HepG2 (cell line): ENCODE measurements around the gene CAMTA1. TPM values are rescaled to one million over a fixed set of nuclear protein-coding genes. Genes with fewer than 3 reads are reported as not detected.

Experiments used
- ATAC-seq: fragments of 200-7000 bp; cut with Tn5 transposase; 3 replicates; pipeline ENCODE4 v1.9.1; 2020; ENCODE audit warnings: mild to moderate bottlenecking, moderate library complexity
- BruUV-seq: library from RNA; stranded (reverse); fragments of 400-500 nt; replicated peaks from 2 replicates; lab custom pipeline; 2021; lab: Mats Ljungman, UMichigan
- CTCF ChIA-PET: fragments of 300-600 bp; formaldehyde crosslinking; extraction: SDS; loops from one replicate; lab custom pipeline; 2021; ENCODE audit warnings: low total read pairs, inconsistent platforms, low intra/inter-chr PET ratio; lab: Yijun Ruan, JAX
- POLR2A ChIA-PET: fragments of 350-600 bp; sonication (Branson Sonifier 250); formaldehyde crosslinking; loops from one replicate; lab custom pipeline; 2020; ENCODE audit warnings: antibody characterized with exemption, inconsistent platforms; lab: Yijun Ruan, JAX
- DNase-seq: peaks from one replicate; pipeline ENCODE4 v3.0.0-alpha.2; 2015; ENCODE audit warnings: low spot score
- FAIRE-seq: peaks from 3 replicates; lab custom pipeline; 2011; peaks lifted over from hg19 to GRCh38; lab: Jason Lieb, UNC
- H2AFZ ChIP-seq: one replicate; pipeline ENCODE4 v1.6.1; 2011; ENCODE audit warnings: low read length, inconsistent platforms
- H3K27ac ChIP-seq: fragments of 300-600 bp; 3 replicates; pipeline ENCODE4 v1.8.0; 2011; ENCODE audit warnings: mixed run types, mild to moderate bottlenecking, mixed read lengths, low read length, inconsistent platforms; ENCODE audit not compliant: insufficient read depth; ENCODE audit errors: extremely low read length
- H3K27me3 ChIP-seq, 2 experiments: fragments of 200-600 bp in 1 of 2; 2 replicates in 1 of 2; 3 replicates in 1 of 2; pipeline versions ENCODE4 v1.6.0 to v1.8.0; 2011; ENCODE audit warnings: low read length in 2 of 2, mild to moderate bottlenecking in 2 of 2, moderate library complexity in 2 of 2, inconsistent platforms in 1 of 2; ENCODE audit not compliant: insufficient read depth in 2 of 2, control insufficient read depth in 1 of 2
- H3K36me3 ChIP-seq, 2 experiments: fragments of 200-600 bp in 1 of 2; replicated peaks in 1 of 2; 2 replicates in 1 of 2; 3 replicates in 1 of 2; pipeline versions ENCODE4 v1.5.1 to v1.8.0; 2011; ENCODE audit warnings: low read length in 2 of 2, inconsistent platforms in 1 of 2; ENCODE audit not compliant: insufficient read depth in 2 of 2, control insufficient read depth in 1 of 2
- H3K4me1 ChIP-seq: 2 replicates; pipeline ENCODE4 v1.5.1; 2012; ENCODE audit warnings: low read length, inconsistent platforms; ENCODE audit not compliant: insufficient read depth
- H3K4me2 ChIP-seq: 2 replicates; pipeline ENCODE4 v1.6.0; 2011; ENCODE audit warnings: low read depth, low read length, inconsistent platforms
- H3K4me3 ChIP-seq, 3 experiments: fragments of 200-600 bp in 1 of 3; sonication (generic), shearing (Covaris generic) in 1 of 3; replicated peaks in 1 of 3; 2 replicates each; pipeline ENCODE4 v1.5.1; 2011 to 2016; ENCODE audit warnings: low read length in 3 of 3, inconsistent platforms in 2 of 3, low read depth in 2 of 3, mild to moderate bottlenecking in 2 of 3, control low read depth in 1 of 3, mixed read lengths in 1 of 3; ENCODE audit not compliant: insufficient read depth in 1 of 3
- H3K79me2 ChIP-seq: one replicate; pipeline ENCODE4 v1.6.1; 2011; ENCODE audit warnings: low read length, inconsistent platforms; ENCODE audit not compliant: insufficient read depth
- H3K9ac ChIP-seq: 2 replicates; pipeline ENCODE4 v1.6.0; 2011; ENCODE audit warnings: mild to moderate bottlenecking, low read depth, low read length, inconsistent platforms; ENCODE audit not compliant: insufficient read depth
- H3K9me3 ChIP-seq: 2 replicates; pipeline ENCODE4 v1.5.1; 2012; ENCODE audit warnings: mild to moderate bottlenecking, low read length
- H4K20me1 ChIP-seq: 2 replicates; pipeline ENCODE4 v1.6.0; 2011; ENCODE audit warnings: inconsistent platforms, mild to moderate bottlenecking, low read length, moderate library complexity; ENCODE audit not compliant: insufficient read depth
- ATM ChIP-seq: fragments of 450-650 bp; IDR thresholded peaks from 2 replicates; pipeline ENCODE4 v1.7.1; 2017; ENCODE audit warnings: mild to moderate bottlenecking, borderline replicate concordance
- CEBPB ChIP-seq: IDR thresholded peaks from 2 replicates; pipeline ENCODE4 v1.6.1; 2011; ENCODE audit warnings: low read depth, low read length, improper control_type of control experiment, borderline replicate concordance
- FOSL2 ChIP-seq: sonication (generic); formaldehyde crosslinking; IDR thresholded peaks from 2 replicates; pipeline ENCODE4 v1.4.0; 2020; ENCODE audit warnings: missing genetic modification reagents
- FOXK1 ChIP-seq: sonication (generic); formaldehyde crosslinking; IDR thresholded peaks from 2 replicates; pipeline ENCODE4 v1.4.0; 2020; ENCODE audit warnings: low read depth, missing genetic modification reagents, borderline replicate concordance
- GATAD1 ChIP-seq: IDR thresholded peaks from 2 replicates; pipeline ENCODE4 v1.6.1; 2016; ENCODE audit warnings: missing genetic modification reagents, missing compliant biosample characterization
- GZF1 ChIP-seq: sonication (generic); formaldehyde crosslinking; IDR thresholded peaks from 2 replicates; pipeline ENCODE4 v1.5.1; 2020; ENCODE audit warnings: mild to moderate bottlenecking, missing genetic modification reagents
- MAFG ChIP-seq: sonication (generic); formaldehyde crosslinking; IDR thresholded peaks from 2 replicates; pipeline ENCODE4 v1.5.1; 2020; ENCODE audit warnings: mild to moderate bottlenecking, missing genetic modification reagents
- NCOR1 ChIP-seq: fragments of 200-600 bp; sonication (generic); IDR thresholded peaks from 2 replicates; pipeline ENCODE4 v1.7.0; 2017; ENCODE audit warnings: antibody characterized with exemption, low read length, borderline replicate concordance
- ZKSCAN1 ChIP-seq: fragments of 150-350 bp; IDR thresholded peaks from 2 replicates; pipeline ENCODE4 v1.6.1; 2014; ENCODE audit warnings: low read length
- ZMYM3 ChIP-seq: sonication (generic); formaldehyde crosslinking; IDR thresholded peaks from 2 replicates; pipeline ENCODE4 v1.5.1; 2020; ENCODE audit warnings: mild to moderate bottlenecking, missing genetic modification reagents
- ZNF101 ChIP-seq: sonication (generic); formaldehyde crosslinking; IDR thresholded peaks from 2 replicates; pipeline ENCODE4 v1.4.0; 2020; ENCODE audit warnings: mild to moderate bottlenecking, low read depth, missing genetic modification reagents, borderline replicate concordance
- ZNF333 ChIP-seq: sonication (generic); formaldehyde crosslinking; IDR thresholded peaks from 2 replicates; pipeline ENCODE4 v1.4.0; 2020; ENCODE audit warnings: mild to moderate bottlenecking, missing genetic modification reagents, borderline replicate concordance
- ZNF34 ChIP-seq: sonication (generic); formaldehyde crosslinking; IDR thresholded peaks from 2 replicates; pipeline ENCODE4 v1.4.0; 2020; ENCODE audit warnings: mild to moderate bottlenecking, missing genetic modification reagents, borderline replicate concordance
- ZNF350 ChIP-seq: sonication (generic); formaldehyde crosslinking; IDR thresholded peaks from 2 replicates; pipeline ENCODE4 v1.4.0; 2020; ENCODE audit warnings: mild to moderate bottlenecking, low read depth, missing genetic modification reagents, borderline replicate concordance
- ZNF776 ChIP-seq: sonication (generic); formaldehyde crosslinking; IDR thresholded peaks from 2 replicates; pipeline ENCODE4 v1.4.0; 2020; ENCODE audit warnings: mild to moderate bottlenecking, missing genetic modification reagents
- WGBS: methylation state at CpG from one replicate; pipeline ENCODE4 v1.1.6; 2017; ENCODE audit warnings: low lambda C conversion rate; 5-methylcytosine and 5-hydroxymethylcytosine counted together
- in situ Hi-C: cut with HindIII; loops from 2 replicates; pipeline ENCODE4 v1.10.0; 2017; ENCODE audit warnings: low pct_unique_long_range_greater_than_20kb; ENCODE audit not compliant: extremely low pct_ligation_motif_present
- intact Hi-C: fragments of 100-400 bp; cut with micrococcal nuclease; formaldehyde crosslinking; loops from one replicate; pipeline ENCODE4 v1.10.0; 2022; ENCODE audit not compliant: unreplicated experiment
- polyA plus RNA-seq, 8 experiments: library from polyadenylated mRNA; depleted of rRNA in 3 of 8; stranded (reverse) in 7 of 8; unstranded in 1 of 8; fragments of >200 nt; fragmentation: Illumina TruSeq in 4 of 8; extraction: Trizol in 4 of 8; gene quantifications; 2 replicates each; pipeline versions ENCODE4 v1.2.1 to v1.2.3, GENCODE V29; 2011 to 2016; ENCODE audit warnings: low read depth in 4 of 8, missing spikeins in 1 of 8, mixed read lengths in 1 of 8; ENCODE audit not compliant: insufficient read depth in 1 of 8
- total RNA-seq, 5 experiments: library from RNA; depleted of rRNA; stranded (reverse); fragments of >200 nt; fragmentation: Illumina TruSeq; extraction: Trizol; gene quantifications; 2 replicates each; pipeline ENCODE4 v1.2.3, GENCODE V29; 2016; ENCODE audit warnings: low read depth in 1 of 5
- TF ChIP-seq, protein P1 (sequence below): sonication (generic); formaldehyde crosslinking; IDR thresholded peaks from 2 replicates; pipeline ENCODE4 v1.4.0; 2020; ENCODE audit warnings: mild to moderate bottlenecking, missing genetic modification reagents
- TF ChIP-seq, protein P2 (sequence below): sonication (generic); formaldehyde crosslinking; IDR thresholded peaks from 2 replicates; pipeline ENCODE4 v1.8.0; 2022; ENCODE audit warnings: mild to moderate bottlenecking, missing genetic modification reagents, moderate library complexity
- TF ChIP-seq, protein P3 (sequence below): sonication (generic); formaldehyde crosslinking; IDR thresholded peaks from 2 replicates; pipeline ENCODE4 v1.5.0; 2020; ENCODE audit warnings: missing genetic modification reagents

Gene CAMTA1
- total and polyA plus RNA-seq, 2 of the 13 experiments (the other 11 are each of a cell fraction or from before 2014, with no cell fraction given), result 25.0 to 36.4 TPM

GRCh38 chr1:6771441-6771769 is 13.8 kb upstream of the CAMTA1 start (continued):
- TF ChIP-seq, protein P1, sequence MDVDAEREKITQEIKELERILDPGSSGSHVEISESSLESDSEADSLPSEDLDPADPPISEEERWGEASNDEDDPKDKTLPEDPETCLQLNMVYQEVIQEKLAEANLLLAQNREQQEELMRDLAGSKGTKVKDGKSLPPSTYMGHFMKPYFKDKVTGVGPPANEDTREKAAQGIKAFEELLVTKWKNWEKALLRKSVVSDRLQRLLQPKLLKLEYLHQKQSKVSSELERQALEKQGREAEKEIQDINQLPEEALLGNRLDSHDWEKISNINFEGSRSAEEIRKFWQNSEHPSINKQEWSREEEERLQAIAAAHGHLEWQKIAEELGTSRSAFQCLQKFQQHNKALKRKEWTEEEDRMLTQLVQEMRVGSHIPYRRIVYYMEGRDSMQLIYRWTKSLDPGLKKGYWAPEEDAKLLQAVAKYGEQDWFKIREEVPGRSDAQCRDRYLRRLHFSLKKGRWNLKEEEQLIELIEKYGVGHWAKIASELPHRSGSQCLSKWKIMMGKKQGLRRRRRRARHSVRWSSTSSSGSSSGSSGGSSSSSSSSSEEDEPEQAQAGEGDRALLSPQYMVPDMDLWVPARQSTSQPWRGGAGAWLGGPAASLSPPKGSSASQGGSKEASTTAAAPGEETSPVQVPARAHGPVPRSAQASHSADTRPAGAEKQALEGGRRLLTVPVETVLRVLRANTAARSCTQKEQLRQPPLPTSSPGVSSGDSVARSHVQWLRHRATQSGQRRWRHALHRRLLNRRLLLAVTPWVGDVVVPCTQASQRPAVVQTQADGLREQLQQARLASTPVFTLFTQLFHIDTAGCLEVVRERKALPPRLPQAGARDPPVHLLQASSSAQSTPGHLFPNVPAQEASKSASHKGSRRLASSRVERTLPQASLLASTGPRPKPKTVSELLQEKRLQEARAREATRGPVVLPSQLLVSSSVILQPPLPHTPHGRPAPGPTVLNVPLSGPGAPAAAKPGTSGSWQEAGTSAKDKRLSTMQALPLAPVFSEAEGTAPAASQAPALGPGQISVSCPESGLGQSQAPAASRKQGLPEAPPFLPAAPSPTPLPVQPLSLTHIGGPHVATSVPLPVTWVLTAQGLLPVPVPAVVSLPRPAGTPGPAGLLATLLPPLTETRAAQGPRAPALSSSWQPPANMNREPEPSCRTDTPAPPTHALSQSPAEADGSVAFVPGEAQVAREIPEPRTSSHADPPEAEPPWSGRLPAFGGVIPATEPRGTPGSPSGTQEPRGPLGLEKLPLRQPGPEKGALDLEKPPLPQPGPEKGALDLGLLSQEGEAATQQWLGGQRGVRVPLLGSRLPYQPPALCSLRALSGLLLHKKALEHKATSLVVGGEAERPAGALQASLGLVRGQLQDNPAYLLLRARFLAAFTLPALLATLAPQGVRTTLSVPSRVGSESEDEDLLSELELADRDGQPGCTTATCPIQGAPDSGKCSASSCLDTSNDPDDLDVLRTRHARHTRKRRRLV (CRISPR knock-in tag), result no peak
- TF ChIP-seq NCOR1 (no peak), ZKSCAN1 (no peak)

GRCh38 chr1:6774381-6774780 is 10.9 kb upstream of the CAMTA1 start:
- ChIA-PET POLR2A (no interaction called here), CTCF (no interaction called here)
- Histone ChIP-seq H2AFZ (no peak overlapping the region), H3K27me3 (peaks cover 0 to 11% of the 10 kb centered on the region in 2 experiments; a peak in 2 of 5 replicates), H3K27ac (no peak overlapping the region), H3K79me2 (no peaks in the 10 kb centered on the region), H3K9me3 (peaks cover 10% of the 10 kb centered on the region; the same call in 1 of the 2 replicates), H3K9ac (no peak overlapping the region), H3K4me1 (peaks cover 19% of the 10 kb centered on the region), H3K4me2 (no peak overlapping the region), H4K20me1 (no peaks in the 10 kb centered on the region), H3K36me3 (no peaks in the 10 kb centered on the region), H3K4me3 (no peak overlapping the region)
- FAIRE-seq (no peak), DNase-seq (no peak), ATAC-seq (no peak)
- intact Hi-C loops (no loop called here), in situ Hi-C loops (no loop called here)
- 9% methylated on average over 1 of the region's 1 CpG for WGBS
- TF ChIP-seq ZNF776 (CRISPR knock-in tag), result no peak
- no peak for TF ChIP-seq FOSL2 (CRISPR knock-in tag)
- TF ChIP-seq, protein P2, sequence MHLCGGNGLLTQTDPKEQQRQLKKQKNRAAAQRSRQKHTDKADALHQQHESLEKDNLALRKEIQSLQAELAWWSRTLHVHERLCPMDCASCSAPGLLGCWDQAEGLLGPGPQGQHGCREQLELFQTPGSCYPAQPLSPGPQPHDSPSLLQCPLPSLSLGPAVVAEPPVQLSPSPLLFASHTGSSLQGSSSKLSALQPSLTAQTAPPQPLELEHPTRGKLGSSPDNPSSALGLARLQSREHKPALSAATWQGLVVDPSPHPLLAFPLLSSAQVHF (CRISPR knock-in tag), result no peak
- TF ChIP-seq ZMYM3 (CRISPR knock-in tag), result no peak
- no peak for TF ChIP-seq GZF1
- TF ChIP-seq ZNF101 (CRISPR knock-in tag), result no peak
- no peak for TF ChIP-seq CEBPB
- TF ChIP-seq, protein P3, sequence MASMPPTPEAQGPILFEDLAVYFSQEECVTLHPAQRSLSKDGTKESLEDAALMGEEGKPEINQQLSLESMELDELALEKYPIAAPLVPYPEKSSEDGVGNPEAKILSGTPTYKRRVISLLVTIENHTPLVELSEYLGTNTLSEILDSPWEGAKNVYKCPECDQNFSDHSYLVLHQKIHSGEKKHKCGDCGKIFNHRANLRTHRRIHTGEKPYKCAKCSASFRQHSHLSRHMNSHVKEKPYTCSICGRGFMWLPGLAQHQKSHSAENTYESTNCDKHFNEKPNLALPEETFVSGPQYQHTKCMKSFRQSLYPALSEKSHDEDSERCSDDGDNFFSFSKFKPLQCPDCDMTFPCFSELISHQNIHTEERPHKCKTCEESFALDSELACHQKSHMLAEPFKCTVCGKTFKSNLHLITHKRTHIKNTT (CRISPR knock-in tag), result no peak
- no peak for TF ChIP-seq ZNF34
- no peak for TF ChIP-seq NCOR1
- no peak for TF ChIP-seq GATAD1 (CRISPR knock-in tag)
- TF ChIP-seq MAFG, result no peak
- TF ChIP-seq ATM, result no peak
- TF ChIP-seq FOXK1 (CRISPR knock-in tag), result no peak
- TF ChIP-seq ZNF350 (CRISPR knock-in tag), result no peak
- TF ChIP-seq ZNF333, result no peak
- no TSS peak for BruUV-seq
